ENCODE results near the gene CAMTA1. TPM values are rescaled to one million over a fixed set of nuclear protein-coding genes. Genes with fewer than 3 reads are reported as not detected.
A peak's percentile ranks its signal among the peaks of the same experiment; 100 is the strongest.

Gene CAMTA1
- total RNA-seq, 1 experiment from 2014 or later, result 69.0 TPM

- DNase-seq (ENCODE audit: low read depth), result no peak
Observed at GRCh38 chr1:7507285-7508019, 722.2 kb downstream of the CAMTA1 start.

- no peak for DNase-seq (ENCODE audit: low read depth)
Observed at GRCh38 chr1:7508052-7508933, 723.0 kb downstream of the CAMTA1 start.

GRCh38 chr1:7508934-7509519, 723.8 kb downstream of the CAMTA1 start:
- DNase-seq (ENCODE audit: low read depth), result no peak

- DNase-seq (ENCODE audit: low read depth), result peak; percentile 26
Observed at GRCh38 chr1:7509598-7509997, 724.3 kb downstream of the CAMTA1 start.

DNA sequence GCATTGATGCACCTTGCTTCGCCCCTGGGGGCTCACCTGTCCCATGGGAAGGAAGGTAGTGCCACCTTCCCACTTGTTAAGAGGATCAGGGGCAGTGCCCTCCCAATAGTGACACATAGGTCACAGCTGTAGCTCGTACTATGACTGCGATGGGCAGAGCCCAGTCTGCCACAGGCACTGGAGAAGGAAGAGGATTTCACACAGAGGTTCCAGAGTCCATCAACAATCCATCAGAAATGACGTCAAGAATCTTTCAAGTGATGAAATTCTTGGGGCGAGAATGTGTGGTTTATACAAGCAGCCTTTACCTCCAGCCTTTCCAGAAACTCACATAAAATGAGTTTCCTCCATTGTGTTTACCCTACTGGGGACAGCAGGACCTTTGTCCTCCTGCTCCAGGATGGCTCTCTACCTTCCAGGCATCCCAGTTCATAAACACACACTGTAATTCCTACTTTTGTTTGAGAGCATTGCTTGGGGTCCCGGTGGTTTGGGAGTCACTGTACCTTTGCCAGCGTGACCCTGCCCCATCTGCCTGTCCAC, 725.2 kb downstream of the CAMTA1 start:
- no peak for DNase-seq (ENCODE audit: low read depth)

DNA sequence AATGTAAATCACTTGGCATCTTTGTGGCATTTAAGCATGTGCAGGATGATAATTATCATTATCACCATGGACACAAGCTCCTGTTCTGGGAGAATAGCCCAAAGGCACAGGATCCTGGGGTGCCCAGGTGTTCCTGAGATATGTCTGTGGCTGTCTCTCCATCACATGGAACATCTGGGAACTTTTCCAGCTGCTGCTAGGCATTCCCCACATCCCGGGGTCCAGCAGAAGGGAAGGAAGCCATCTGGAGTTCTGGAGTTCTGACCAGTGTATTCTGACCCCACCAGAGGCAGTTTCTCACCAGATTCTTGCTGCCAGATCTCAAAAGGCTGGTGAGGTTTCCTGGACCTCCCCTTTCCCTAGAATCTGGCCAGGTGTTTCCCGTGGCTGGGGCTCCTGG, 726.1 kb downstream of the CAMTA1 start:
- DNase-seq (ENCODE audit: low read depth), result peak; percentile 26

DNA sequence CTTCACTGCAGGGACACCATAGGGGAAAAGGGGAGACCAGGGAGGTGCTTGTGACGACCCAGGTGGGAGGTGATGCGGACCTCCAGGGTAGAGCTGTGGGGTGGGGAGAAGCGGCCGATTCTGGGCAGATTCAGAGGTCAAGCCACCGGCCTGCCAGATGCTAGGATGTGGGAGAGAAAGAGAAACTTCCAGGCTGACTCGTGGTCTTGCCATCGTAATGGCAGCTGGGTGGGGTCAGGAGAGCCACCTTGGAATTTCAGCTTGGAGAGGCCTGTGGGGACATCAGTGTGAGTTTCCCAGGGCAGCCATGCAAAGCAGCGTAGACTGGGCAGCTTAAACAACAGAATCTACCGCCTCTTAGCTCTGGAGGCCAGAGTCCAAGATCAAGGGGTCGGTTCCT, 727.8 kb downstream of the CAMTA1 start:
- DNase-seq (ENCODE audit: low read depth), result peak; percentile 41

DNA sequence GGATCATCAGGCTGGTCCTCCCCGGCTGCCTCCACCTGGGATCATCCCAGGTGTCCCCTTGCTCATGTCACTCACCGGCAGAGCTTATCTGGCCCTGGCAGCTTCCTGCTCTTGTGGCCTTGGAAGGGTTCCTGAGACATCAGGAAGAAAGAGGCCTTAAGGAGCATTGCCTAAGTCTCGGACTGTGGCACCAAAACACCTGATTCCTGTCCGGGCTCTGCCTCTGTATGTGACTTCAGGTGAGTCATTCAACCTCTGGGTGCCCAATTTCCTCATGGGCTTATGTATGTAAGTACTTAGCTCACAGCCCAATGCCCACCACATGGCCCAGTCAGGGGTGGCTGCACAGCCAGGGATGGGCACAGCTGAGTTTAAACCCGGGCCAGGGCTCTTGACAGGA, 729.9 kb downstream of the CAMTA1 start:
- no peak for DNase-seq (ENCODE audit: low read depth)

DNA sequence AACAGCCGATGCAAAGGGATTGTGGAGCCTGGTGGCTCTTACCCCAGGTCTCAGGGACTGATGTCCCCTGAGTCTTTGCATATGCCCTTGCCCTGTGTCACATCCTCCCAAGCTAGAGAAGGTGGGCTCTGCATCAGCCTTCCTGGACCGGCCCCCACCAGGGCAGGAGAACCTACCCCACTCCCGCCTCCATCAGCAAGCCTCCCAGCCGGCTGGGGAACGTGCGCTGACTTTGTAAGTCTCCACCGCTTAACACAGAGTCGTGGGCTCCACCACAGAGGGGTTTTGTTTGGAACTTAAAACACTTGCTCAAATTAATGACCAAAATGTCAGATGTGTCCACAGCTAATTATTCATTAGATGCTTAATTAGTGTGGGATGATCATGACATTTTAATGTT, 730.6 kb downstream of the CAMTA1 start:
- DNase-seq (ENCODE audit: low read depth), result no peak

DNA sequence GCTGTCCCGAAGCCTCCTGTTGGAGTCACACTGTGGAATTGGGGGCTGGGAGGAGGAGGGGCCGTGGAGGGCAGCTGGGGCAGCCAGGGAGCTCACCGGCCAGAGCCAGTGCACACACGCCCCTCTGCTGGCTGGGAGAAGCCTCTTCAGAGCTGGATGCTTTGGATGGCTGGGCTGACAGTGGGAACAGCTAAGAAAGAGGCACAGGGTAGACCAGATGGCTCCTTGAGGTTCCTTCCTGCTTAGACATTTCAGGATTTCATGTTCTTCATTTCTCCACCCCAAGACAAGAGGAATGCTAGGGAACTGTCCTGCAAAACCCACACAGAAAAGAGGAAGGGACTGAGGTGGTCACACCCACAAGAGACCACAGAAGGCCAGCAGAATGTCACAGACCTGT, 731.1 kb downstream of the CAMTA1 start:
- peak; percentile 42 for DNase-seq (ENCODE audit: low read depth)

- DNase-seq (ENCODE audit: low read depth), result no peak
Observed at GRCh38 chr1:7516929-7517328, 731.7 kb downstream of the CAMTA1 start.

- no peak for DNase-seq (ENCODE audit: low read depth)
Observed at GRCh38 chr1:7517611-7518330, 732.5 kb downstream of the CAMTA1 start.

DNA sequence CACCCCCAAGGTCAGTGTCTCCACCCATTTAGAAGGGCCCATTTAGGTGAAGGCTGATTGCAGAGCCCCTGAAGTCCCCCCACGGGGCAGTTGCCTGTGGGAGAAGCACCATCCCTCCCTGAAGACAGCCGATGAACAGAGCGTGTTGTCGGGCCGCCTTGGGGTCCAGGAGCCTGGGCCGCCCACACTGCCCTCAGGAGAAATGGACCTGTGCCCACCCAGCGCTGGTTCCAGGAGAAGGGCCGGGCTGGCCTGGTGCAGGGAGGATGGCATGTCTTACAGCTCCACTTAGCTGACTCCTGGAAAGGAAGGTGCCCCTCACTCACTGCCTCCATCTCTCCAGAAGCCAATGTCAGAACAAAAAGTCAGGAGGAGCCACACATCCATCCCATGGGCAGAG, 733.2 kb downstream of the CAMTA1 start:
- no peak for DNase-seq (ENCODE audit: low read depth)

DNA sequence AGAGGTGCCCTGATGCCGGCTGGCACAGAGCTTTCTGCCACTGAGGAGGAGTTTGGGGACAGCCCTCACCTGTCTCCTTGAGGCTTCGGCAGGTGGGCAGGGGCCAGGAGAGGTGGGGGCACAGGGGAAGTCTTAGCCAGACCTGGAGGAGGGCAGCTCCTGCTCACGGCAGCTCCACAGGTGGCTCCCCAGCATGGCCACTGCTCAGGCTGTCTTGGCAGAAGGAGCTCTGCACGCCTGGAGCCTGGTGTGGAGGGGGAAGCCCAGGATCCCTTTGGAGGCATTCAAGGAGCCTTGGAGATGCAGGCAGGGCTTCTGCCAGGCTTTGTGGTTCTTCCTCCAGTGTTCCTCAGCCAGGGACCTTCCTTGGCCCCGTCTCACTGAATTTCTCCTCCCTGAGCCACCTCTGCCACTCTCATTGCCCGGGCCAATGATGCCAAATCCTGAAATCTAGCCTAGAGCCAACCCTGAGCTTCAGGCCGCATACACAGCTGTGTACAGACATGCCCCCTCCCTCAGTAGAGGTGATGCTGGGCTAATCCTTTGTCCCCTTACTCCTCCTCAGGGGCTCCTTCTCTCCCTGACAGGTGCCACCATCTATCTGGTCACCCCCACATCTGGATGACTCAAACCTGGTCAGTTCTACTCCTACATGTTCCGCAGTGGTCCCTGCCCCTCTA, 734.1 kb downstream of the CAMTA1 start:
- no peak for DNase-seq (ENCODE audit: low read depth)

GRCh38 chr1:7519861-7520395, 734.7 kb downstream of the CAMTA1 start:
- DNase-seq (ENCODE audit: low read depth), result no peak

GRCh38 chr1:7520496-7520895, 735.2 kb downstream of the CAMTA1 start:
- no peak for DNase-seq (ENCODE audit: low read depth)

DNA sequence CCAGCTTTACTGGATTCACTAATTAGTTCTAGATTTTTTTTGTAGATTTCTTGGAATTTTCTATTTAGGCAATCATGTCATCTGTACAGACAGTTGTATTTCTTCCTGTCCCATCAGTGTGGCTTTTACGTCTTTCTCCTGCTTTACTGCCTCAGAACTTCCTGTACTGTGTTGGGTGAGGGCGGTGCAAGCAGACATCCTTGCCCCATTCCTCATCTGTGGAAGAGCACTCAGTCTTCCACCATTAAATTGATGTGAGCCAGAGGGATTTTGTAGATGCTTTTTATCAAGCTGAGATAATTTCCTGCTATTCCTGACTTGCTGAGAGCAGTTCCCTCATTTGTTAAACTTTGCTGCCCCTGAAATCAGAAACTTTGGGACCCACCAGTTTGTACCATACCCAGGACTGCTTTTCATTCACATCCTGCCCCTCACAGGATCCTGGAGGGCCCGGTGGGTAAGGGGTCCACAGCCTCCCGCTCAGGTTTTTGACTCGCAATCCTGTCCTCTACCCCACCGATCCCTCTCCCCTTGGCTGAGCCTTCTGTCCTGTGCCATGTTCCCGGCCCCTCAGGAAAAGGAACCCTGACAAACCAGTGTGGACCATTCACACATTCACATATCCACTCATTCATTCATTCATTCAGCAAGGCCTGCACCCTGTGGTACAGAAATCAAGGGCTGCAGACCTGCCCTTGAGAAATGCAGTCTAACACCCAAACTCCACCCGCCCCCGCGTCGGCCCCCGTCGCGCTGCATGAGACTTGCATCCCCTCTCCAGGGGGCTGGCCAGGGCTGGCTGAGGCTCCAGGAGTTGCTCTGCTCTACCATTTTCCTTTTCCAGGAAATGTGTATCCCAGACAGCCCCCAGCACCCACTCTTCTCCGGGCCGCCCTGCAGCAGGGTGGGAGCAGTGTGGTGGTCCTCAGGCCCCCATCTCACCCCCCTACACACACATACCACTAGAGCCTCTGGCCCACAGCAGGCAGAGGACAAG, 739.4 kb downstream of the CAMTA1 start:
- no peak for DNase-seq (ENCODE audit: low read depth)

DNA sequence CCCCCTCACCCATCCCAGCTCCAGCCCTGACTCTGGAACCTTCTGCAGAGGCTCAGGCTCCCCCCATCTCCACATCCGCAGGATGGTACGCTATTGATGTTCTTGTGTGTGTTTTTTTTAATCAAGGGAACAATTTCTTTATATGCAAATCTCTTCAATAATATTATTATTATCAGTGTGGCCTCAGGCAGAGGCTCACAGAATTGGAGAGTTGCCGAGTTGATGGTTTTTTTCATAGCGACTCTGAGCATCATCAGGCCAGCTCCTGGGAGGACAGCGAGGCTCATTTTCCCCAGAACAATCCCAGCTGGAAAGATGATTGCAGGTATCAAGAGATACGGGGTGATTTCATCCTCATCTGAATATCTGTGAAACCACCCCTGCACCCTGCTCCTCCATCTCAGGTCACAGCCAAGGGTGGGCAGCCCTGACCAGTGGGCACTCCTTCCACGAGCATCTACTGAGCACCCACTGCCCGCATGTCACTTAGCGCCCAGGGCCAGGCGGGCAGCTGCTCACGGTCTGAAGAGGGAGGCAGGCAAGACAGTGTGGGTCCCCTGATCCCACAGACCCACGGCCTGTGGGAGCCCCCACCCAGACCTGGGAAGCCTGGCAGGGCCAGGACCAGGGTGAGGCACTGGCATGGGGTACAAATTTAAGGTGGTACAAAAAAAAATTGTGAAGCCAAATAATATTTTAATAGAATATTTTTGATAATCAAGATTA, 740.2 kb downstream of the CAMTA1 start:
- no peak for DNase-seq (ENCODE audit: low read depth)

All from LHCN-M2 (cell line).